Posterior vena cava (tissue), 2 donors: ENCODE data around the gene BPGM. TPM values are rescaled to one million over a fixed set of nuclear protein-coding genes. Genes with fewer than 3 reads are reported as not detected.

Experiments
- DNase-seq: peaks from one replicate; pipeline ENCODE4 v3.0.0-alpha.2; 2020; ENCODE audit warnings: low spot score
- intact Hi-C, 2 donors: fragments of 100-400 bp; cut with DNase I; formaldehyde crosslinking; loops; one replicate each; pipeline versions ENCODE4 v1.14.1 to v1.14.2; 2022 to 2023
- total RNA-seq, 2 donors: library from RNA; stranded (reverse); fragmentation: NEBNext Ultra II Directional; extraction: Animal tissue kit (Norgen Biotek cat#: 25700); gene quantifications; one replicate each; pipeline ENCODE4 v1.2.1, GENCODE V29; 2021
- donor health status: DM: yes; HTN: yes; CAD: no.
- donor health status: DM: yes; HTN: yes; CAD: no.

BPGM gene
- total RNA-seq, 2 donors from 2014 or later = 16.1 to 17.5 TPM

- intact Hi-C loops = no loop called here
- no peak for DNase-seq
These were observed 58.2 kb downstream of the BPGM start for GRCh38 chr7:134704827-134705226.

GRCh38 chr7:134705716-134706115 lies 59.1 kb downstream of the BPGM start:
- intact Hi-C loops = no loop called here
- DNase-seq = no peak

DNA sequence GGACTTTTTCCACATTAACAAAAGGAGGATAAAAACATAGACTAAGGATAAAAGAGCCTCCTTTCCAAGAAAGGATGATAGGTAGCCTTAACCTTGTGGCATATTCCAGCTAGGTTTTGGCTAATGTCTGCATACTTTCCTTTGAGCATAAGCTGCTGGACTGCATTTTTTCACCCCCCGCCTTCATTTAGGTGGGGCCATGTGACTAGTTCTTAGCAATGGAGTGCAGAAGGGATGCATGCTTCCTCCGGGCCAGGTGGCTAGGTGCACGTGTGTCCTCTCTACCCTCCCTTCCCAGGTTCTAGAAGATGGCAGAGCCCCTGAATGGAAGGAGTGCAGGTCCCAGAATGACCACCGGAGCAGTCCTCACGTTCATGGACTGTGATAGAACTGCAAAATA lies 59.8 kb downstream of the BPGM start:
- DNase-seq = no peak
- intact Hi-C loops = no loop called here

- intact Hi-C loops = no loop called here
- DNase-seq = no peak
These were observed 61.2 kb downstream of the BPGM start for GRCh38 chr7:134707663-134708378.

DNA sequence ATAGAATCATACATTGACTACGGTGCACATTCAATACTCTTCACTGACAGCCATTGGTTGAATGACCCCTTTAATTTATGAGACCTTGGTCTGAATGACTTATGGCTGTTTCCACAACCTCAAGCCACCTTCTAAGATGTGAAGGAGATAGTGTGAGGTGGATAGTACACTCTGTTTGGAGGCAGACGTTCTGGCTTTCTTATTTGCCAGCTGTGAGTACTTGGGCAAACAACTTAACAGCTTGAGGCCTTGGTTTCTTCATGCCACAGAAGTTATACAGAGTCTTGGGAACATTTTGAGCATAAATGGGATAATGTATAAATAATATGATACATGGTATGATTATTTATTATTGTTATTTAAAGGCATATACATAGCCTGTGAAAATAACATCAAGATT lies 62.0 kb downstream of the BPGM start:
- intact Hi-C loops = no loop called here
- DNase-seq = no peak

GRCh38 chr7:134709197-134709596 lies 62.5 kb downstream of the BPGM start:
- DNase-seq = no peak
- intact Hi-C loops = no loop called here

DNA sequence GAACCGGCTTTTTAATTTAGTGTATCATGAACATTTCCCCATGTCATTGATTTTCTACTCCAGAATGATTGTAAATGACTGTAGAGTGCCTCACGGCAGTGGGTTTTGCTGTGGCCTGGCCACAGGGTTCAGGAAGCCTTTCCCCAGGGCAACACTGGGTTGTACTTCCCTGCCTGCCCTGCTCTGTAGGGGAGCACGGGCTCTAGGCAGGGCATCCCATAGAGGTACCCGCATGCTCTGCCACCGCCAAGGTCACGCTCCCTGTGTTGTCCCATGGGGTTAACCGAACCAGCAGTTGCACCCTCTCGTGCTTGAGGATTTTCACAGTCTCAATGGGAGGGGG lies 63.8 kb downstream of the BPGM start:
- DNase-seq = no peak
- intact Hi-C loops = no loop called here

DNA sequence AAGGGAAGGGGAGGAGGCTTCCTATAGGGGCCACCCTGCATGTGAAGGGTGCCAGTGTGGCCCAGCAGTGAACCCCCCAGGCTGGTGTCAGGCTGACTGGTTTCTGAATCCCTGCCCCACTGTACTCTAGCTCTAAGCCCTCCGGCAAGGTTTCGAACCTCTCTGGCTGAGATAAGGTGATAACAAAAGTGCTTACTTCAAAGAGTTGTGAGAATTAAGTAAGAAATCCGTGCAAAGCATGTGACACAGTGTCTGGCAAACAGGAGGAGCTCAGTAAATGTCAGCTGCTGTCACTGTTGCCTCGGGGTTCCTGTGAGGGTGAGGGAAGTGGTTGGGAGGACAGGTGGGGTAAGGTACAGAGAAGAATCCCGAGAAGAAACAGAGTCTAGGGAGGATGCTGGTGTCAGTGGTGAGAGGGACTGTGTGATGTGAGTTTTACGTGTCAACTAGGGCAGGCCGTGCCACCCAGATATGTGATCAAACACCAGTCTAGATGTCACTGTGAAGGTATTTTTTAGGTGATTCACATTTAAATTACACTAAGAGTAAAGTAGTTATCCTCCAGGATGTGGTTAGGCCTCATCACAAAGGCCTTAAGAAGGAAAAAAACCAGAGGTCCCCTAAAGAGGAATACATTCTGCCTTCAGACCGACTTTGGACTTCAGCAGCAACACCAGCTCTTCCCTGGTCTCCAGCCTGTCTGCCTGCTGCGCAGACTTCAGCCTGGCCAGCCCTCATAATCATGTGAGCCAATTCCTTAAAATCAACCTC lies 64.4 kb downstream of the BPGM start:
- no peak for DNase-seq
- intact Hi-C loops = no loop called here

DNA sequence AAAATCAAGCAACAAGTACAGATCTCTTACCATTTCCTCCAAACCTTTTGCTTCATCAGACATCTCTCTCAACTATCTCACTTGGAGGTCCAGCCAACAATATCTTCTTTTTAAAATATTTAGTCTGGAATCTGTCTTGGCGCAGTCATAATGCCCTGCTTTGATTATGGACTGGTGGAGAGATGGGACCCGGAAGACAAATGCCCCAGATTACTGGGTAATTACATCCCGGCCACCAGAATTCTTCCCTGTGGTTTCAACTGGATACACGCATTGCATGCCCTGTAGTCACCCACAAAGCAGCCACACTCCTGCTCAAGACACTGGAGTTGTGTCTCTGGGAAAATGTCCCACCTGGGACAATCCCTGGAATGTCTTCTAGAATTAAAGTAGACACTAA lies 65.5 kb downstream of the BPGM start:
- DNase-seq = no peak
- intact Hi-C loops = no loop called here

- intact Hi-C loops = no loop called here
- DNase-seq = no peak
These were observed 68.0 kb downstream of the BPGM start for GRCh38 chr7:134714470-134715205.

GRCh38 chr7:134718211-134718875 lies 71.7 kb downstream of the BPGM start:
- intact Hi-C loops = no loop called here

DNA sequence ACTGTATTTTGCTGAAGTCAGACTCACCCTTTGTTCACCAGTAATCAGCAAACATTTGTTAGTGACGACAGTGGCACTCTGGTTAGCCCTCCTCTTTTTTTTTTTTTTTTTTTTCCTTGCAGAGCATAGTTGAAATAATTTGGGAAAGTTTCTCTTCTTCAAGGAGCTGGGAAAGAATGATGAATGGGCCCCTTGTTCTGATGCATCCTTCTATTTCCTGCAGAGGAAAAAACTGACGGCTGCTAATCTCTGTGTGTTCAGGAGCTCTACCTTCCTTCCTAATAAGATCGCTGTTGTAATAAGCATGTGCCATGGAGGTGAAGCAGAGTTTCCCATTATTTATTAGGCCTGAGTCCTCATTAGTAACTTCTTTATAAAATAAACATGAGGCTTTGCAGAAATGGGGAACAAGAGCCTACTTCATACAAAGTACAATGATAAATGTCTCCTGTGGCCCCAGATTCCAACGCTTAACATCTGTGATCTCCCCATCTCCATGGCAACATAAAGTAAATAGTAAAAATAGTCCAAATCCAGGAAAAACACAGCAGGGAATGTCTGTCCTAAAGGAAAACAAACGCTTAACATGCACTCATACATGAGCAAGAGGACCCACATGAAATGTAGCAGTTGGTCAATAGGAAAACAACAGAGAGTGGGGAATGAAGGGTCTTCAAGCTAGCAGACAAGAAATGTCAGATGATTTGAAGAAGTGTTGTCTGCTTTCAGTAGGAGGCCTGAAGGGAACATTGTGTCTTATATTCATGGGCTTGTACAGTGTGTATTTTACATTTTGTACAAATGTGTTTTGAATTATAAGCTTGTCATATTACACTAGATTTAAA lies 73.7 kb downstream of the BPGM start:
- intact Hi-C loops = no loop called here
- no peak for DNase-seq

More at GRCh38 chr7:134718211-134718875, 71.7 kb downstream of the BPGM start:
- no peak for DNase-seq

DNA sequence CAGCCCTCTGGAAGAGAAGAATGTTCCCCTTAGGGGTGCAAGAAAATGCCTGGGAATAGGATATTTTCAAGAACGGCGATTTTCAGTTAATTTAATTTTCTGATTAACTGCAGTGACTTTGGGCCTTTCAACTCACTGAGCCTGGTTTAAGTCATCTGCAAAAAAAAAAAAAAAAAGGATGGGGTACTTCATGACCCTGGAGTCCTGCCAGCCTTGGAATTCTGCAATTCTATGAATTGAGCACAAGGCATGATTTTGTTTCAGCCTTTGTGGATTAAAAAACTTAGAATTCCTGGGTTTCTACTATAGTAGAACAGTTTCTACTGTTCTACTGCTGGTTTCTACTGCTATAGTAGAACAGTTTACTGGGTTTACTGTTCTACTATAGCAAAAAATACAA lies 74.5 kb downstream of the BPGM start:
- no peak for DNase-seq
- intact Hi-C loops = no loop called here

DNA sequence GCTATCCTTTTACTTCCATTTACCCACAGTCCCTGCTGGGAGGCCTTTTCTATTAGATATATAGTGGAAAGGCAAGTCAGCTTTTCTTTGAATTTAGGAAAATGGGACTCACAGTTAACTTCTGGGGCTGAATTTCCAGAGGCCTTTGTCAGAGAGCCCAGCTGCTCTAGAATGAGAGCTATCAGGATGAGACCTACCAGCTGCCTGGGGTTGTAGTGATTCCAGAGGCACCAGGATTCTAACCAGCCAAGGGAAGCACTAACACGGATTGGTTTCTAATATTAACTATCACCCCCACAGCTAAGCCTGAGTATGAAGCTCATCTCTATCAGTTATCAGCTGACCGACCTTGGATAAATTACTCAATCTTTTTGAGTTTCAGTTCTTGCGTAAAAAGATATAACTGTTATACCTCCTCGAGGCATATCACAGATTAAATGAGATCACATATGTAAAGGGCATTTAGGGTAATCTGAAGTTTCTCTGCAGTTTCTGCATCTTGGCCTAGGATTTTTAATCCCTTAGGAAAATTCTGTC lies 76.2 kb downstream of the BPGM start:
- DNase-seq = no peak
- intact Hi-C loops = no loop called here

- DNase-seq = no peak
- intact Hi-C loops = no loop called here
These were observed 77.2 kb downstream of the BPGM start for GRCh38 chr7:134723892-134724291.

GRCh38 chr7:134724606-134725005 lies 78.0 kb downstream of the BPGM start:
- intact Hi-C loops = no loop called here
- no peak for DNase-seq

- no peak for DNase-seq
- intact Hi-C loops = no loop called here
These were observed 79.9 kb downstream of the BPGM start for GRCh38 chr7:134726581-134726980.

DNA sequence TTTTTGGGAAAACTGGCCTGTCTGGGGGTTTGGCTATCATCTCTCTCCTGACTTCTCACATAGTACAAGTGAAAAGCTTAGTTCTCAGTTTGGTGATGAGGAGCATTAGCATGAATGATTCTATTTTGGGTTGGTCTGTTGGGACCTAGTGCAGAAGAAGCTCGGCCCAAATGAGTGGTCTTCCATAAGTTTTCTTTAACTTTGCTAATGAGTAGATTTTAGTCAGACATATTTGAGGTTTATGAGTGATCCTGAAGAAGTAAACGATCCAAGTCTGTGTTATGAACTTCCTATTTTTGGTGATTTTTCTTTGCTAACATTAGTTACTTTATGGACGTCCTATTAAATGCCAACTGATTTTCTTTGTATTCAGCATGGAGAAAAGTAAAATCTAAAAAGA lies 81.1 kb downstream of the BPGM start:
- DNase-seq = no peak
- intact Hi-C loops = no loop called here
